CD4-positive, alpha-beta T cell treated with Interleukin-17A for 4 hours (primary cell): Measurements from ENCODE around the gene DMAC2L.
"Not testable (repeated sequence)": the region's sequence is repeated elsewhere in the genome, so short reads cannot be mapped to it uniquely, and the experiment has no call there.

ENCODE experiments used
- DNase-seq: peaks from one replicate; pipeline ENCODE4 v3.0.0-alpha.2; 2020; ENCODE audit warnings: mixed read lengths

DMAC2L gene

GRCh38 chr14:50331596-50331995 is 19.5 kb downstream of the DMAC2L start:
- no peak for DNase-seq

GRCh38 chr14:50333014-50333509 is 20.9 kb downstream of the DMAC2L start:
- DNase-seq: no peak

GRCh38 chr14:50334211-50334610 is 22.1 kb downstream of the DMAC2L start:
- no peak for DNase-seq

GRCh38 chr14:50335389-50335788 is 23.3 kb downstream of the DMAC2L start:
- no peak for DNase-seq

GRCh38 chr14:50335989-50336824 is 24.1 kb downstream of the DMAC2L start:
- DNase-seq: peak; percentile 15

- DNase-seq: no peak
Measured at GRCh38 chr14:50338587-50338986, 26.5 kb downstream of the DMAC2L start.

GRCh38 chr14:50339178-50339804 is 27.2 kb downstream of the DMAC2L start:
- DNase-seq: no peak

GRCh38 chr14:50340045-50340444 is 27.9 kb downstream of the DMAC2L start:
- no peak for DNase-seq

- no peak for DNase-seq
Measured at GRCh38 chr14:50340963-50341362, 28.8 kb downstream of the DMAC2L start.

- DNase-seq: peak; percentile 58
Measured at GRCh38 chr14:50342221-50343078, 30.3 kb downstream of the DMAC2L start.

- no peak for DNase-seq
Measured at GRCh38 chr14:50343434-50343833, 31.3 kb downstream of the DMAC2L start.

GRCh38 chr14:50344116-50344775 is 32.1 kb downstream of the DMAC2L start:
- DNase-seq: peak; percentile 39

GRCh38 chr14:50344876-50345563 is 32.9 kb downstream of the DMAC2L start:
- no peak for DNase-seq

GRCh38 chr14:50345846-50346422 is 33.8 kb downstream of the DMAC2L start:
- DNase-seq: no peak

- no peak for DNase-seq
Measured at GRCh38 chr14:50347521-50347920, 35.4 kb downstream of the DMAC2L start.

GRCh38 chr14:50348933-50349332 is 36.8 kb downstream of the DMAC2L start:
- DNase-seq: no peak

GRCh38 chr14:50350975-50351374 is 38.9 kb downstream of the DMAC2L start:
- no peak for DNase-seq

GRCh38 chr14:50352584-50352983 is 40.5 kb downstream of the DMAC2L start:
- DNase-seq: no peak

GRCh38 chr14:50353126-50353525 is 41.0 kb downstream of the DMAC2L start:
- DNase-seq: no peak

- no peak for DNase-seq
Measured at GRCh38 chr14:50354527-50354926, 42.4 kb downstream of the DMAC2L start.

GRCh38 chr14:50355692-50356091 is 43.6 kb downstream of the DMAC2L start:
- DNase-seq: no peak

- DNase-seq: not testable (repeated sequence)
Measured at GRCh38 chr14:50356283-50356682, 44.2 kb downstream of the DMAC2L start.
